ENCODE data around the gene NKX2-4.
"Not testable (repeated sequence)": the region's sequence is repeated elsewhere in the genome, so short reads cannot be mapped to it uniquely, and the experiment has no call there.

Gene NKX2-4

DNA sequence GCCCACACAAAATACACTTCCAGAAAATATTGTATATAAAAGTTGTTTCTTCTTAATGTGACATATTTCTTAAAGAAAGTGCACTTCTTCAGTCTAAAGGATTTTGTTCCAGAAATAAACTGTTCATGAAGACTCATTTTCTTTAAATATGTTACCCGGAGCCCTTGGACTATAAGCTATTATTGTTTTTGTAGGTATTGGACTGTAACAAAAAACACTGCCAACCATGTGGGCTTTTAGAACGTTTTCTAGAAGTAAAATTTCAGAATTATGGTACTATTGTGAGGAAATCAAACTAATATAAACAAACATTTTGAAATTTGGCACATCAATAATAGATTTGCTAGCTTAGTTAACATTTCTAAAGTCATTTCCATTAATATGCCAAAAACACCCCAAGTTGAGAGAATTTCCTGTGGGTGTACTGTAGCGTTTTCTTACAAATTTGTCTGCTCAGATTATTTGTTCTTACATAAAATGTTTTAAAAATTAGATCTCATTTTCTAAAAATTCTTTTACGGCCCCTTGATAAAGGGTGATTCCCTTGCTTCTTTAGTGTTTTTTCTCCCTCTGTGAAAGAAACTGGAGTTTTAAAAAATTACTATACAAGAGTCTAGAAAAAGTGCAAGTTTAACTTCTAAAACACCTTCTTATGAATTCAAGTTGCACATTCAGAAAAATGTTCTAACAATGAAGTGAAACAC is 3.4 kb downstream of the NKX2-4 start:
- DNase-seq (ENCODE audit: low read depth): no peak

DNA sequence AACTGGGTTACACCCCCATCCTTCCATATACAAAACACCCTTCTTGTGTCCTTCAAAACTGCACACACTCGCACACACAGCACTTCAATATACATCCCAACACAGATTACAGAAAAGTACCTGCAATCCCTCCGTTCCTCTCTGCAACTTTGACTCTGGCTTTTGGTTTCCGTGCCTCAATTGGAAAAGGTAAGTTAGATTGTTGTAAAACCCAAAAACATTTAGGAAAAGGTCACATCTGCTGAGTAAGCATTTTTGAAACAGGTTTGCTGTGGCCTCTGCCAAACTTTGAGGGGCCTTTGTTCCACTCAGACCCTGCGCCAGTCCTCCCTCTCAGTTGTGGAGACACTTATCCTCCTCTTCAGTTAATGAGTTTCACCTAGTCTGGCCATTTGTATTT is 4.2 kb downstream of the NKX2-4 start:
- DNase-seq (ENCODE audit: low read depth): no peak

DNA sequence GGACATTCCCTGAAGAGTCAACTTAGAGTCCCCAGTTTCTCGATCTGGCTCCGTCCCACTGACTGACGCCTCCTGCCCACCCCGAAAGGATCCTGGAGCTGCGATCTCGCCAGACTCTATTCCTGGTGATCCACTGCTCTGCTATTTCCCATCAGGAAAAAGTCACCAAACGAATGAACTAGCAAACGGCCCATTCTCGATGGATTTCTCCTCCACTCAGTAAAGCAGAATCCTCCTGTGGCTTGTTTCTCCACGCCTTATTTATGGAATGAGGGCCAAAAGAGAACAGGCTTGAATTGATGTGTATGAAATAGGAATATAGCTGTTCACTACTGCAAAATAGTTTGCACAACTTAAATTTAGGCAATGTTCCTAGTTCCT is 5.4 kb downstream of the NKX2-4 start:
- no peak for DNase-seq (ENCODE audit: low read depth)

DNA sequence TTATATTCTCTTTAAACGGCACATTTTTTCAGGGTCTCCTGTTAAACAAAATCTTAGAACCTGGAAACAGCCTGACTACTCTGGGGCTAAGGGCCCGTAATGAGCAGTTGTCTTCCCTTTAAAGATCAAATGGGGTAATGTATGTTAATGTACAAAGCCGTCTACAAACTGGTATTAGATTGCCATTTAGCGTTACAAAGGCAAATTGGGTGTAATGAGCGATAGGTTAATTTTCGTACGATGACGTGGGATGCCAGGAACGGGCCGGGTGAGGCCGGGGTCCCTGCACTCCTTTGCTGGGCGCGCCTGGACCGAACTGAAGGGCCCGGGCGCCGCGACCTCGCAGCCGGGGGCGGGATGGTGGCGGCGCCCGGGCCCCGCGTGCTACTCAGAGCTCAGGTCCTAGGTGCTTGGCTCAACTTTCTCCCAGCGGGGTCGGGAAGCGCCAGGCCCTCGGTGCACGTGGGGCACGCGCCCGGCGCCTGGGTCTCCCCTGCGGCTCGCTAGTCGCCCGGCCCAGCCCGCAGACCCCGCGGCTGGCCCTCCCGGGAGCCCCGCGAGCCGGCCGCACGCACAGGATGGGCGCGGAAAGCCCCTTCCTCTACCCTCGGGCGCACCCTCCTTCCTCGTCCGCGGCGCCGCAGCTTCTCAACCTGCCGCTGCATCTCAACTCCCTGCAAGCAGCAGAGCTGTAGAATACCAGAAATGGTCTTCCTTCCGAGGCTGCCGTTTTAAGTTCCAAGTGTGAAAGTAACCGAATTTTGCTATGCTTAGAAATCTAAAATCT is 5.9 kb downstream of the NKX2-4 start:
- no peak for DNase-seq (ENCODE audit: low read depth)

DNA sequence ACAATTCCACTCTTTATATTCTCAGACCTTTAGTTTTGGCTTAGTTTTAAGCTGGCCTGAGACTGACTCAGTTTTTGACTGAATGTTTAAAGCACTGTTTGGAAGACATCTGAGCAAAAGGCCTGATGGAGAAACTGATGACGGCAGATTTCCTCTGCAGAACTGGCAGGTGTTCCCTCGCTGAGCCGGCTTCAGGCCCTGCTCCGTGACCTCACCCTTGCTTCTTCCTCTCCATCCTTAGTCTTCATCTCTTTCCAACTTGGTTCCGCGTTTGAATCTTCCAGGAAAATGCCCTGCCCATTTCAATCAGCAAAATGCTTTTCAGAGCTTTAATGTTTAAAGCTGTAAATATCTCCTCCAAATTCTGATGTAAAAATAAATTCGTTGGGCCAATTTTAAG is 6.6 kb downstream of the NKX2-4 start:
- DNase-seq (ENCODE audit: low read depth): no peak

DNA sequence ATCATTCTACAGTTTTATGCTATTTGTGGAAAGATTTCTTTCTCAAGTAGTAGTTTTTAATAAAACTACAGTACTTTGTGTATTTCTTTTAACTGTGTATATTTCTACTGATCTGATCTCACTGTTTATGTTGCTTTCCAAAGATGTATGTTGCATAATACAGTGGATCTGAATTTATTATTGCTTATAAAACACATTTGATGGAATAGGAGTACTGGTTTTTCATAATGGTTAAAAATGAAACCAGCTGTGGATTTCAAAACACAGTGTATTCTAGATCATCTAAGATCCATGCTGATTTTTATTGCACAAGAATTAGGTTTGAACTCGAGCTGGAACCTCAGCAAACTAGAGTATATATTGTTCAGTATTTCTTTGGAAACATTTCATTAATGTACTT is 8.0 kb downstream of the NKX2-4 start:
- DNase-seq (ENCODE audit: low read depth): no peak

DNA sequence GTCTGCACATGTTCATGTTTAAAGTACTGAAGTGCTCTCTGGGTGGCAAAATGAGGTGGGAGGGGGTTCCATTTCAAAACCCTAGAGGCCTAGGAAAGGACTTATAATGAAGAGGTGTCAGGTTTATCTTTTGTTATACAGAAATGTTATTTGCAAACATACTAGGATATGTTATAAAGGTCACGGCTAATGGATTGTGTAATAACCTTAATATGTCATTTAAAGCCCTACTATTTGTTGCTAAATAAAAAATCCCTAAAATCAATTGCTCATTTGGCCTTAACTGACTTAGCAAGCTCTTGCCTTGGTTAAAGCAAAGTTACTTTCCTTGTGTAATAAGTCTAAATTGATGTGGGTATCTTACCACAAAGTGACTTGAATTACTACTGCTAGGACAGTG is 8.8 kb downstream of the NKX2-4 start:
- DNase-seq (ENCODE audit: low read depth): no peak

DNA sequence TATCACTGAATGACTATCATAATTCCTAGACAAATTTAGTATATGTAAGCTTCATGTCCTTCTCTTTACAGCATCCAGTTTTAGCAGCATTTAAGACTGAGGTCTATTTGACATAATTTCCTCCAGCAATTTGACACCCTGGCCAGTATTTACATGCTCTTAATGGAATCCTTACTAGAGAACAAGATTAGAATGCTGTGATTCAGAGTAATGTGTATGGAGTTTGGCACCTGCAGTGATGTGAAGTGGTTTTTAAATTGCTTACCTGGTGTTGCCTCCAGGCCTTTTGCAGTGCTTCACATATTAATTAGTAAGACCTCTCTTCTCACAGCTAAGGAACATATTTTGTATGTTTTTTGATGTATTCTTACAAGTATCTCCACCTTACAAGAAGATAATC is 9.8 kb downstream of the NKX2-4 start:
- no peak for DNase-seq (ENCODE audit: low read depth)

DNA sequence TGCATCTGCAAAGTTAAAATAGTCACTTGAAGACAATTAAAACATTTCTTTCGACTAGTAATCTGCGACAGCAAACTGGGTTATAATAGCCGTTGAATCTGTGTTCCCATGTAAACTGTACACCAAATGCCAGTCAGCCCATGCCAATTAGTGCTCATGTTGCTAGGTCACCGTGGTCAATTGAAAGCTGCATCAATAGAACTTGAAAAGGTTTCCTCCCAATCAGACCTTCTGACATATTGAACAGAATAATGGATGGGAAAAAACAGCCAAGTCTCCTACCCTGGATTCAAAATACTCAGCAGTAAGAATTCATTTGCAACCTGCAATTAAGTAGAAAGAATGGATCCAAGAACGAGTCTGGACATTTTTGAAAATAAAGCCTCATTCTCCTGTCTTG is 11.2 kb downstream of the NKX2-4 start:
- no peak for DNase-seq (ENCODE audit: low read depth)

DNA sequence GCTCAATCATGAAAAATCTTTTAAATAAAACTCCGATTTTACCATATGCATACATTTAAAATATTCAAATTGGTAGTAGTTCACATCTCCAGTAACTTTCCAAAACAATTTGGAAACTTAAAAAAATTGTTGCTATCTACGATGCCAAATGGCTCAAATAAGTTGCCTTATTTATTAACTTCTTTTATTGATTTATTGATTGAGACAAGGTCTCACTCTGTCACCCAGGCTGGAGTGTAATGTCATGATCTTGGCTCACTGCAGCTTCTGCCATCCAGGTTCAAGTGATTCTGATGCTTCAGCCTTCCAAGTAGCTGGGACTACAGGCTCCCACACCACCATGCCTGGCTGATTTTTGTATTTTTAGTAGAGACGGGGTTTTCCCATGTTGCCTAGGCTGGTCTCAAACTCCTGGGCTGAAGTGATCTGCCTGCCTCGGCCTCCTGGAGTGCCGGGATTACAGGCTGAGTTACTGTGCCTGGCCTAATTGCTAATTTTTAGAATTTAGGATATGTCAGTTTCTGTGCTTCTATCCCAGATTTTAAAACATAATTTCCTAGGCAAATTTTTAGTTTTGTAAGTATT is 12.9 kb downstream of the NKX2-4 start:
- no peak for DNase-seq (ENCODE audit: low read depth)

DNA sequence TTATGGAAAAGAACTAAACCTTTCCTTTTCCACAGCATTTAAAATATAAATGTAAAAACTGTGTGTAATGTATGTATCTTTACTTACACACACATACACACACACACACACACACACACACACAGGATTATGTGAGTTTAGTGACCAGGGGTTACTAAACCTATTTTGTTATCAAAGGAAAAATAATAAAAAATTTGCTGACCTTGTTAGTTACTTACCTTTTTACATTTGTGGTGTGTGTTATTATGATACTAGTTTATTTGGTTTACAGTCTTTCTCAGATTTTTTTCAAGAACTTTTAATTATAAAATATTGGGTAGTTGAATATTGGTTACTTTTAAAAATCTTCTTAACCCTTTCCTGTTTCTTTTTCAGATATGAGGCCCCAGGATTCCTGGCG is 15.7 kb downstream of the NKX2-4 start:
- DNase-seq (ENCODE audit: low read depth): no peak

DNA sequence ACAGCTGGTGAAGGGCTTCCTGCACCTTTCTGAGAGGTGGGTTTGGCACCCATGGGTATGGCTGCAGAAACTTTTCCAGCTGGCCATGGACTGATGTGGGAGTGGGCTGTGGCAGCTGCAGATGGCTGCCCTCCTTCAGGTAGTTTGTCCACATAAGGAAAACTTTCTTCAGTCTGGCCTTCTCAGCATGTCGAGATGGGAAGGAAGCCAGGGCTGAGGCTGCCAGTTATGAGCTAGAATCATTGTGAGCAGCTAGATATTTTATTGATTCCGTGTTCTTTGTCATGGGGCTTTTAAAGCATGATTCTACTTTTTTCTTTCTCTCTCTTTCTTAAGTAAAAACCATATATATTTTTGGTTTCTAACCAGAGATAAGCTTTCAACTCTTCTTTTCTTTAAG is 16.6 kb downstream of the NKX2-4 start:
- no peak for DNase-seq (ENCODE audit: low read depth)

DNA sequence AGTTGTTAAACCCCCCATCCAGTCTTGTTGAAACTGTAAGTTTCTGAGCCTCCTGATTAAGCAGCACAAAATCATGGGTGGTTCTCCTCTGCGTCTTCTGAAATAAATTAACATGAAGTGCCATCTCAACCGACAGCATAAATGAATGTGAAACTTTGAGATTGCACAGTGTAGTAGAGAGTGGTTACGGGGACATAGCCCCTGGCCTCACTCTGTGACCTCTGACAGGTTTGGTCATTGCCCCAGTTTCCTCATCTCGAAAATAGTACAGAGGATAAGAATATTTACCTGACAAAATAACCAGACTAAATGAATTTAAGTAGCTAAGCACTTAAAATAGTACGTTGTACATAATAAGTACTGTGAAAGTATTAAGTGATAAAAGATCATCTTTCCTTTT is 19.1 kb downstream of the NKX2-4 start:
- DNase-seq (ENCODE audit: low read depth): no peak

DNA sequence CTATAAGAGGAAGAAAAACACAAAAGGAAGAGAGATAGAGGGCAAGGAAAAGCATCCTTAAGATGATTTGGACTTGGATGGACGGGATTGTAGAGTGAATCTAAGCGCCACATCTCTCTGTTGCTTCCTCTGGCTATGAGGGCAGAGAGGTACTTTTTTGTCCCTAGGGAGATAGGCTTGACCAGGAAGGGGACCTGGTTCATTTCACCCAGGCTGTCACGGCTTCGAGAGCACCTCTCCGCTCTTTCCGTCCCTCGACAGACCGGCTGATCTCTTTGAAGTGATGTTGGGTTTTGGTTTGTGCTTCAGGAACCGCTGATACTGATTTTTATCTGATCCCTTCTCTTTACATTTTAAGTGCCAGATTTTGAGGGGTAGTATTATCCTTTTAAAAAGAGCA is 19.6 kb downstream of the NKX2-4 start:
- DNase-seq (ENCODE audit: low read depth): no peak

DNA sequence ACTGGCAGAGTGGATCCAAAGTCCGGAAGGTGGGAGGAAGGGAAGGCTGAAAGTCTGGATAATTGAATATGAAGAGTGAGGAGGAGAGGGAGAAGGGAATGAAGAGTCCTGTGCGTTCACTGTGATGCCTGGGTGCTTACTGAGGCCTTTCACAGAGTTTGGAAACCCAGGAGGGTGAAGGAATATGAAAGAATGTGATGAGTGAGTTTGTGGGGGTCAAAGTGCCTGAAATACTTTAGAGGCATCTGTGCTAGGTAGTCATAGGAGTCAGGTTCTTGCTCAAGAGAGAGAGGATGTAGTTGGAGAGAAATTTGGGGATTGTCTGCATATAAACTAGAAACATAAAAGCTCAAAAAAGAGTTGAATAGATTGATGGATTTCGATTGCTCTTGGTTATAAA is 20.7 kb downstream of the NKX2-4 start:
- no peak for DNase-seq (ENCODE audit: low read depth)

DNA sequence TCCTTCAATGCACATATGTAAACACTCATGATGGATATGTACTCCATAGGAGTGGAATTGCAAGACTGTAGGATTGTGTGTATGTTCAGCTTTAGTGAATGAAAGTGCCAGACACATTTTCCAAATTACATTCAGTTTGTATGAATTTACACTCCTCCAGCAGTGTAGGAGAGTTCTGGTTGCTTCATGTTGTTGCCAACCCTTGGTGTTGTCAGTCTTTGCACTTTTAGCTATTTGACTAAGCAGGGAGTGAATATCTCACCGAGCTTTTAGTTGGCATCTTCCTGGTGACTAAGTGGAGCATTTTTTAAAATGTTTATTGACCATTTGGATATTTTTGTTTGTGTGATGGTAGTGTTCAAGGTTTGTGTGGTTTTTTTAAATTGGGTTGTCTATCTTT is 23.9 kb downstream of the NKX2-4 start:
- no peak for DNase-seq (ENCODE audit: low read depth)

DNA sequence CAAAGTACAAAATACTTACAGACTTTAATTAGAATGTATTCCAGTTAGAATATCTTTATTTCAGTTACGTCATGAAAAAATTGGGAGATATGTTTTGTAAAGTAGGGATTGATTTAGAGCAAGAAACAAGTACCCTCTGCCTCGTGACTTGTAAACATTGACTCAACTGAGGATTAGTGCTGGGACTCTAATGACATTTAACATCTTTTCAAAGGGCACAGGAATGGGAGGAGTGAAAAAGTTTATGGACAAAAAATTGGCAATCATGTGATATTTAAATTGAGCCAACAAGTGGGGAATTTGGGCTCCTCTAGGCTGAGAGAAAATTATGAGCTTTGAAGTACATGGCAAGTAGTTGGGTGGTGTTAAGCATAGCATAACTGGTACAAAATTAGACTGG is 25.3 kb downstream of the NKX2-4 start:
- no peak for DNase-seq (ENCODE audit: low read depth)

DNA sequence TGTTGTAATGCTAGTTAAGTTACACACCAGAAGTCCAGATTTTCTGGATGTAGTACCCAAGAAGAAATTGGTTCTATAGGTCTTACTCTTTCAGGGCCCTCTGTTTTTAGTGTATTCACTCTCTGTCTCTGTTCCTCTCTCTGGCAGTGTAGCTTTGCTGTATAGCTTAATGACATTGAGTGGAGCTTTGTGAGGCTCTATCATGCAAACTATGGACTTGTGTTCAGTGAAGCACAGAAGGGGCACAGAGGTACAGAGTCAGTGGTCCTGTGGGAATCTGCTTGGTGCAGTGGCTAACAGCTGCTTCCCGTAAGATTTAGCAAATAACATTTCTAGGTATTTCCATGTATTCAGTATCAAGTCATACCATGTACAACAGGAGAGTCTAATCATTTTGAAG is 26.1 kb downstream of the NKX2-4 start:
- DNase-seq (ENCODE audit: low read depth): no peak

DNA sequence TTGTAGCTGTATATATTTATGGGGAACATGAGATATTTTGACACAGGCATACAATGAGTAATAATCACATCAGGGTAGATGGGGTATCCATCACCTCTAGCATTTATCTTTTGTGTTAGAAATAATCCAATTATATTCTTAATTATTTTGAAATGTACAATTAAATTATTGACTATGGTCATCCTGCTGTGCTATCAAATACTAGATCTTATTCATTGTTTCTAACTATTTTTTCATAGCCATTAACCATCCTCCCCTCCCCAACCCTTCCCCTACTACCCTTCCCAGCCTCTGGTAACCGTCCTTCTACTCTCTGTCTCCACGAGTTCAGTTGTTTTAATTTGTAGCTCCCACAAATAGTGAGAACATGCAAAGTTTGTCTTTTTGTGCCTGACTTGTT is 28.5 kb downstream of the NKX2-4 start:
- DNase-seq (ENCODE audit: low read depth): no peak

DNA sequence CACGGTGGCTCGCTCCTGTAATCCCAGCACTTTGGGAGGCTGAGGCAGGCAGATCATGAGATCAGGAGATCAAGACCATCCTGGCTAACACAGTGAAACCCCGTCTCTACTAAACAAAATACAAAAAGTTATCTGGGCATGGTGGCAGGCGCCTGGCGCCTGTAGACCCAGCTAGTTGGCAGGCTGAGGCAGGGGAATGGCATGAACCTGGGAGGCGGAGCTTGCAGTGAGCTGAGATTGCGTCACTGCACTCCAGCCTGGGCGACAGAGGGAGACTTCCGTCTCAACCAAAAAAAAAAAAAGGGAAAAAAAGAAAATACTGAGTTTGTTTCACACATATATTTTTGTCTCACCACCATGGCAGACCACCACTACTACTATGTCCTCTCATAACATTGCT is 31.1 kb downstream of the NKX2-4 start:
- DNase-seq (ENCODE audit: low read depth): not testable (repeated sequence)

DNA sequence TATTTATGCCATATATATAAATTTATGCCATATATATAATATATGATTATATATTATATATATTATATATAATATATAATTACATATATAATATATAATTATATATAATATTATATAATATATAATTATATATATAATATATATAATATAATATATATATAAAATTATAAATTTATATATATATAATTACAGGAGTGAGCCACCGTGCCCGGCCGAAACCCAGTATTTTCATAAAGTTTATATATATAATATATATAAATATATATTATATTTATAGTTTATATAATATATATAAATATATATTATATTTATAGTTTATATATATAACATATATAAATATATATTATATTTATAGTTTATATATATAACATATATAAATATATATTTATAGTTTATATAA is 31.6 kb downstream of the NKX2-4 start:
- no peak for DNase-seq (ENCODE audit: low read depth)

DNA sequence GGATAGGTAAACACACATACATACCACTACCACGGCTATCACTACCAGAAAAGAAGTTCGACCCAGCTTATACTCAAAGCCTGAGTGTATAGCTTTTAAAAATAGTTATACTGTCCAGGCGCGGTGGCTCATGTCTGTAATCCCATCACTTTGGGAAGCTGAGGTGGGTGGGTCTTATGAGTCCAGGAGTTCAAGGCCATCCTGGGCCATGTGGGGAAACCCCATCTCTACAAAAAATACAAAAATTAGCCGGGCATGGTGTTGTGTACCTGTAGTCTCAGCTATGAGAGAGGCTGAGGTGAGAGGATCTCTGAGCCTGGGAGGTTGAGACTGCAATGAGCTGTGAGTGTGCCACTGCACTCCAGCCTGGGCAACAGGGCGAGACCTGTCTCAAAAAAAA is 32.9 kb downstream of the NKX2-4 start:
- DNase-seq (ENCODE audit: low read depth): no peak

DNA sequence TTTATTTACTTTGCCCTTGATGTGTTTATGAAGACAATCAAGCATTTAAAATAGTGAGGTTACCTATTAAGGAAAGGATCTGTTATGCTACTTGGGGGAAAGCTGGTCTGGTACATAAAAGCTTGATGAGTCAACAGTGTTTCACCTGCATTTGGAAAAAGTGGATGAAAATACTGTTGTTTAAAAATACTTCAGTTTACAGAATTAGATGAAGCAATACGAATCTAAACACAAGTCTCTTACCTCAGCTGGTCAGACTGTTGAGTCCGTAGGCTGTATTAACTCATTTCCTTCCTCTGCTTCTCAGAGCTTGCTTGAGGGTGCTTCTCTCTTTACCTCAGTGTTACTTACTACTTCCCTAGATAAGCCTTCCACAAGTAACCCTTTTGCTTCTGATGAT is 36.1 kb downstream of the NKX2-4 start:
- no peak for DNase-seq (ENCODE audit: low read depth)

DNA sequence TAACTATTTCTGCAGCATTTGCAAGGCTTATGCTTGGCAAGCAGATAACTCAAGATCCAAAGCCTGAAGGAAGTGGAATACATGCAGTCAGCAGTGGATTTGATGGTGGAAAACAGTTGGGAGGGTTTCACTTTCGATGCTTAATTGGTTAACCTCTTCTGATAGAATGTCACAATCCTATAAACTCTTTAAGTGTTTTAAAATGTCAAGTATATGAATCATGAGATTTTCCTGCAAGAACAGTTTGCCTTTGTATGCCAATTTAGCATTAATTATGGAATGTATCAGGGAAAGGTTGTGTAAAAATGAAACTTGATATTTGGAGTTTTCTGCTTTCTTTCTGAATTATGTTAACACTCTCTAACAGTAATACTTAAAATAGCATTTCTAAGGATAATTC is 36.6 kb downstream of the NKX2-4 start:
- no peak for DNase-seq (ENCODE audit: low read depth)

Data from activated T-cell treated with anti-CD3 and anti-CD28 coated beads for 24 hours (primary cell).